Thyroid gland (tissue), 4 donors: ENCODE data around the gene LRRN1. TPM values are rescaled to one million over a fixed set of nuclear protein-coding genes. Genes with fewer than 3 reads are reported as not detected.

Experiments
- DNase-seq, 2 donors: peaks; one replicate each; pipeline ENCODE4 v3.0.0-alpha.2; 2019
- H3K27ac ChIP-seq, 3 donors: fragments of 200-600 bp; sonication (generic); 1 replicate in 2 of 3; 2 replicates in 1 of 3; pipeline ENCODE4 v1.5.1; 2016 to 2019; ENCODE audit warnings: mild to moderate bottlenecking in 1 of 3, moderate library complexity in 1 of 3
- H3K27me3 ChIP-seq: fragments of 200-600 bp; sonication (generic); one replicate; pipeline ENCODE4 v1.5.1; 2019
- H3K36me3 ChIP-seq, 2 donors: fragments of 200-600 bp; sonication (generic); one replicate each; pipeline ENCODE4 v1.5.1; 2016 to 2019
- H3K4me1 ChIP-seq, 2 donors: fragments of 200-600 bp; sonication (generic); one replicate each; pipeline ENCODE4 v1.5.1; 2017 to 2019
- H3K4me3 ChIP-seq, 3 donors: fragments of 200-600 bp; sonication (generic); replicated peaks in 1 of 3; 1 replicate in 2 of 3; 2 replicates in 1 of 3; pipeline ENCODE4 v1.5.1; 2016; ENCODE audit warnings: mild to moderate bottlenecking in 1 of 3
- H3K9me3 ChIP-seq: fragments of 200-600 bp; sonication (generic); one replicate; pipeline ENCODE4 v1.5.1; 2017
- CTCF ChIP-seq, 6 experiments: fragments of 200-600 bp in 3 of 6; fragments of 450-650 bp in 3 of 6; sonication (generic) in 3 of 6; IDR thresholded peaks; one replicate each; pipeline ENCODE4 v1.5.1; 2016 to 2019; ENCODE audit warnings: antibody characterized with exemption in 6 of 6, mild to moderate bottlenecking in 2 of 6, inconsistent platforms in 1 of 6, moderate library complexity in 1 of 6
- POLR2A ChIP-seq, 2 donors: fragments of 450-650 bp; IDR thresholded peaks; one replicate each; pipeline ENCODE4 v1.6.1; 2017; ENCODE audit warnings: antibody characterized with exemption in 2 of 2, mild to moderate bottlenecking in 2 of 2, moderate library complexity in 1 of 2
- WGBS, 2 donors: methylation state at CpG; one replicate each; pipeline ENCODE4 v1.1.5; 2017; 5-methylcytosine and 5-hydroxymethylcytosine counted together
- intact Hi-C: fragments of 100-400 bp; cut with DNase I; formaldehyde crosslinking; loops from one replicate; pipeline ENCODE4 v1.15.1; 2023
- total RNA-seq, 4 donors: library from RNA; depleted of rRNA; stranded (reverse); fragments of >200 nt; gene quantifications; one replicate each; pipeline ENCODE4 v1.2.3, GENCODE V29; 2016

The LRRN1 gene
- total RNA-seq, result 10 to 100 TPM in 3 of 4 donors, 1 to 10 TPM in 1; 1.4 to 29.2 (median 21.0) TPM

GRCh38 chr3:3799173-3800079 lies at the start of gene LRRN1:
LRRN1 (plus strand) TSS chr3:3799431; CDS start chr3:3844642, 45,211 bp downstream.
- TF ChIP-seq CTCF (IDR thresholded peaks at IDR 0.05) (no peak), POLR2A (IDR thresholded peaks at IDR 0.05) (peak; percentile 76 to 89)
- intact Hi-C loops, result no loop called here
- DNase-seq, result peak; percentile 71 to 90
- 0 to 3% methylated on average over 10 of the region's 102 CpGs for WGBS, 2 donors
- no peaks in the 10 kb centered on the region for H3K9me3 ChIP-seq
- peak within 1 kb of the TSS in 2 of 3 donors; percentile 15 to 77 for H3K27ac ChIP-seq
- no peaks in the 10 kb centered on the region for H3K27me3 ChIP-seq
- peaks cover 0 to 7% of the 10 kb centered on the region in 2 donors for H3K4me1 ChIP-seq
- H3K4me3 ChIP-seq, result peak within 1 kb of the TSS; percentile 31 to 63 (median 50)
- no peaks in the 10 kb centered on the region for H3K36me3 ChIP-seq

- Histone ChIP-seq H3K27me3 (no peaks in the 10 kb centered on the region), H3K9me3 (no peaks in the 10 kb centered on the region), H3K27ac (no peak overlapping the region), H3K4me3 (no peak overlapping the region), H3K4me1 (no peaks in the 10 kb centered on the region), H3K36me3 (no peaks in the 10 kb centered on the region)
- TF ChIP-seq POLR2A (IDR thresholded peaks at IDR 0.05), result no peak
- no peak for TF ChIP-seq CTCF (IDR thresholded peaks at IDR 0.05)
- WGBS, 2 donors, result 42 to 64% methylated on average over 3 of the region's 3 CpGs
- intact Hi-C loops, result no loop called here
- DNase-seq, result no peak
Observed at GRCh38 chr3:3753416-3753815, 45.8 kb upstream of the LRRN1 start.

GRCh38 chr3:3765661-3766060 lies 33.6 kb upstream of the LRRN1 start:
- Histone ChIP-seq H3K4me3 (no peak overlapping the region), H3K27ac (no peak overlapping the region), H3K4me1 (no peaks in the 10 kb centered on the region), H3K27me3 (no peaks in the 10 kb centered on the region), H3K9me3 (no peaks in the 10 kb centered on the region), H3K36me3 (no peaks in the 10 kb centered on the region)
- intact Hi-C loops, result no loop called here
- 73 to 81% methylated on average over 4 of the region's 4 CpGs for WGBS, 2 donors
- TF ChIP-seq POLR2A (IDR thresholded peaks at IDR 0.05), result no peak
- no peak for TF ChIP-seq CTCF (IDR thresholded peaks at IDR 0.05)
- DNase-seq, result no peak

GRCh38 chr3:3766140-3766539 lies 33.1 kb upstream of the LRRN1 start:
- DNase-seq, result no peak
- WGBS, 2 donors, result 68 to 69% methylated on average over 1 of the region's 1 CpG
- no peaks in the 10 kb centered on the region for H3K9me3 ChIP-seq
- H3K36me3 ChIP-seq, result no peaks in the 10 kb centered on the region
- no peak overlapping the region for H3K27ac ChIP-seq
- H3K4me3 ChIP-seq, result no peak overlapping the region
- intact Hi-C loops, result no loop called here
- H3K4me1 ChIP-seq, result no peaks in the 10 kb centered on the region
- TF ChIP-seq CTCF (IDR thresholded peaks at IDR 0.05), result no peak
- no peak for TF ChIP-seq POLR2A (IDR thresholded peaks at IDR 0.05)
- H3K27me3 ChIP-seq, result no peaks in the 10 kb centered on the region

- no peak overlapping the region for H3K4me3 ChIP-seq
- no peaks in the 10 kb centered on the region for H3K27me3 ChIP-seq
- H3K27ac ChIP-seq, result no peak overlapping the region
- WGBS, 2 donors, result 84 to 87% methylated on average over 3 of the region's 3 CpGs
- no peak for TF ChIP-seq POLR2A (IDR thresholded peaks at IDR 0.05)
- no peak for TF ChIP-seq CTCF (IDR thresholded peaks at IDR 0.05)
- H3K36me3 ChIP-seq, result no peaks in the 10 kb centered on the region
- DNase-seq, result no peak
- H3K4me1 ChIP-seq, result no peaks in the 10 kb centered on the region
- intact Hi-C loops, result no loop called here
- no peaks in the 10 kb centered on the region for H3K9me3 ChIP-seq
Observed at GRCh38 chr3:3771094-3771493, 28.1 kb upstream of the LRRN1 start.
